ENCODE results near the gene ZNF526. TPM values are rescaled to one million over a fixed set of nuclear protein-coding genes. Genes with fewer than 3 reads are reported as not detected.

The ZNF526 gene
- total RNA-seq, 4 donors from 2014 or later = 4.6 to 7.9 (median 6.8) TPM

DNA sequence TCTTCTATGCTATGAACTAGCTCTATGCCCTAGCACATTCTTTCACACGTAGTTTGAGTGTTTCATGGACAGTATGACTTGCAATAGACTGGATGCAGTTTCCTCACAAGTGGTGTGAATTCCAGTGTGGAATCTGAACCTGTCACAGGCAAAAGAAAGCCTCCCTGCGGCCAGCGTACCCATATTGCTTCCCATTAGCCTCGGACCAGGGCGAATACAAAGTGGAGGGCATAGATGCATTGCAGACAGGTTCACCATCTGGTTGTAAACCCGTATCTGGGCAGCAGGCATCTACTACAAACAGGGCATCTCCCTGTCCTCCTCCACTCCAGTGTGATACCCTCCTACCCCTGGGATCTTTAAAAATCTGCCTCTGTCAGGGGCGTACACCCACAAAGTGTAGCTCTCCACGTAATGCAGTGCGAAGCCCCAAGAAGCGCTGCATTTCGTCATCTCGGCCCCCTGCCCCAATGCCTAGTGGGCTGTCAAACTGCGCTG is 47.6 kb downstream of the ZNF526 start:
- H3K27ac ChIP-seq = peak overlapping the region; percentile 96 to 100 (median 99)
- intact Hi-C loops (cut with DNase I) = no loop called here
- DNase-seq = no peak
- H3K27me3 ChIP-seq = no peaks in the 10 kb centered on the region
- H3K4me3 ChIP-seq (replicated peaks in 1 of 3) = peak overlapping the region; percentile 4 to 66 (median 4)
- 7 to 9% methylated on average over 7 to 13 of the region's 13 CpGs for WGBS, 2 donors
- H3K4me1 ChIP-seq = peaks cover 20 to 29% of the 10 kb centered on the region in 2 donors
- peaks cover 7% of the 10 kb centered on the region in 2 donors for H3K36me3 ChIP-seq
- TF ChIP-seq CTCF (IDR thresholded peaks at IDR 0.05) (peak in 1 of 6 experiments; percentile 2), POLR2A (IDR thresholded peaks at IDR 0.05) (no peak)
- no peaks in the 10 kb centered on the region for H3K9me3 ChIP-seq

DNA sequence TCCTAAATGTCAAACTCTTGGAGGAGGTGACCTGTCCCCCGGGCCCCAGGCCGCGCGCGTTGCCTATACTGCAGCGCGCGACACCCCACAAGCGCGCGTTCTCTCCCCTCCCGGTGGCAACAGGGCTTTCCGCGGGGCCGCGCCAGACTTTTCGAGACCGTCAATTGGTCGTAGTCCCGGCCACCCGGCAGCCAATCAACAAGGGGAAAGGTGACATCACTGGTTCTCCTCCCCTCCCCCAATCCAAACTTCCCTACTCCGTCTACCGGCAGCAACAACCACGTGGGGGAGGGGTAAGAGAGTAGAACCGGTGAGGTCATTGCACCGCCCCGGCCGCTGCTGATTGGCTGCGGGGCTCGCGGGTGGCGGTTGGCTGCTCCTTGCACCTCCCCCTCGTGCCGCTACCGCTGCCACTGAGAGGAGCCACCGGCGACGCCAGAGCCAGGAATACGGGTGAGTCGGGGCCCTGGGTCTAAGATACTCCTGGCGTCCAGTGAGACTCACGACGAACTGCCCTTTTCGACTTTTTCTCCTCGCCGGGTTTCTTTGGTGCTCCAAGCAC is 48.1 kb downstream of the ZNF526 start:
- Histone ChIP-seq H3K9me3 (no peaks in the 10 kb centered on the region), H3K36me3 (peaks cover 13% of the 10 kb centered on the region in 2 donors), H3K27me3 (no peaks in the 10 kb centered on the region), H3K27ac (peak overlapping the region; percentile 96 to 100 (median 99)), H3K4me1 (peaks cover 20 to 29% of the 10 kb centered on the region in 2 donors), H3K4me3 (replicated peaks in 1 of 3) (peak overlapping the region; percentile 30 to 66 (median 45))
- peak in 1 of 6 experiments; percentile 5 for TF ChIP-seq CTCF (IDR thresholded peaks at IDR 0.05)
- peak in 1 of 2 donors; percentile 91 for TF ChIP-seq POLR2A (IDR thresholded peaks at IDR 0.05)
- WGBS, 2 donors = 0% methylated on average over 25 to 43 of the region's 46 CpGs
- peak; percentile 99 for DNase-seq
- intact Hi-C loops (cut with DNase I) = no loop called here

GRCh38 chr19:42268704-42269477 is 48.8 kb downstream of the ZNF526 start, which contains the start of gene CIC:
TSS of gene CIC (plus strand) at chr19:42269252. CDS start at chr19:42271784, 2,532 bp downstream.
- peaks cover 19% of the 10 kb centered on the region in 2 donors for H3K36me3 ChIP-seq
- H3K9me3 ChIP-seq = no peaks in the 10 kb centered on the region
- peak within 1 kb of the TSS; percentile 45 to 66 (median 58) for H3K4me3 ChIP-seq (replicated peaks in 1 of 3)
- intact Hi-C loops (cut with DNase I) = no loop called here
- TF ChIP-seq POLR2A (IDR thresholded peaks at IDR 0.05) (peak in 1 of 2 donors; percentile 13), CTCF (IDR thresholded peaks at IDR 0.05) (no peak)
- 1 to 2% methylated on average over 40 to 48 of the region's 52 CpGs for WGBS, 2 donors
- DNase-seq = peak; percentile 100
- peaks cover 20 to 29% of the 10 kb centered on the region in 2 donors for H3K4me1 ChIP-seq
- H3K27me3 ChIP-seq = no peaks in the 10 kb centered on the region
- H3K27ac ChIP-seq = peak within 1 kb of the TSS; percentile 96 to 100 (median 99)

- TF ChIP-seq CTCF (IDR thresholded peaks at IDR 0.05) (no peak), POLR2A (IDR thresholded peaks at IDR 0.05) (no peak)
- no peaks in the 10 kb centered on the region for H3K27me3 ChIP-seq
- WGBS, 2 donors = 32 to 38% methylated on average over 10 of the region's 10 CpGs
- H3K36me3 ChIP-seq = peaks cover 25 to 28% of the 10 kb centered on the region in 2 donors
- H3K27ac ChIP-seq = peak overlapping the region; percentile 73 to 94 (median 90)
- H3K4me1 ChIP-seq = peaks cover 20 to 29% of the 10 kb centered on the region in 2 donors
- no peak for DNase-seq
- H3K4me3 ChIP-seq (replicated peaks in 1 of 3) = peak overlapping the region in 2 of 3 donors; percentile 49 to 58
- intact Hi-C loops (cut with DNase I) = no loop called here
- no peaks in the 10 kb centered on the region for H3K9me3 ChIP-seq
Measured at GRCh38 chr19:42269478-42270345, 49.6 kb downstream of the ZNF526 start.
